ENCODE results near the gene FBXO33. TPM values are rescaled to one million over a fixed set of nuclear protein-coding genes. Genes with fewer than 3 reads are reported as not detected.

The FBXO33 gene
- 10 to 100 TPM; 12.3 to 15.8 (median 13.1) TPM for total RNA-seq

- 0% methylated on average over 20 of the region's 47 CpGs; no CpG with 5 or more reads in 1 of the 2 donors for WGBS, 2 donors
- intact Hi-C loops (cut with DNase I; ENCODE audit: low total_unique reads) = loop anchor here (10.0 kb wide), 1 partner anchor 327 kb away; the partner anchor contains the start of gene SEC23A
- TF ChIP-seq POLR2A (IDR thresholded peaks at IDR 0.05) (no peak), CTCF (IDR thresholded peaks at IDR 0.05) (peak in 1 of 3 donors; percentile 93)
- DNase-seq (ENCODE audit: low spot score in 2 of 2) = peak; percentile 96 to 99
- peak within 1 kb of the TSS; percentile 97 for H3K4me3 ChIP-seq (ENCODE audit: low read depth, poor library complexity, severe bottlenecking)
These were observed at the start of gene FBXO33 for GRCh38 chr14:39432179-39432618. TSS of gene FBXO33 (minus strand) at chr14:39432433. CDS start at chr14:39432162, 271 bp downstream.

- H3K4me3 ChIP-seq (ENCODE audit: low read depth, poor library complexity, severe bottlenecking) = no peak overlapping the region
- no peak for DNase-seq (ENCODE audit: low spot score in 2 of 2)
- WGBS, 2 donors = 95 to 100% methylated on average over 1 of the region's 1 CpG
- TF ChIP-seq POLR2A (IDR thresholded peaks at IDR 0.05) (no peak), CTCF (IDR thresholded peaks at IDR 0.05) (no peak)
- intact Hi-C loops (cut with DNase I; ENCODE audit: low total_unique reads) = no loop called here
These were observed 42.2 kb upstream of the FBXO33 start for GRCh38 chr14:39474416-39474911.

- WGBS, 2 donors = 84 to 91% methylated on average over 2 of the region's 2 CpGs
- no peak overlapping the region for H3K4me3 ChIP-seq (ENCODE audit: low read depth, poor library complexity, severe bottlenecking)
- TF ChIP-seq POLR2A (IDR thresholded peaks at IDR 0.05) (no peak), CTCF (IDR thresholded peaks at IDR 0.05) (no peak)
- intact Hi-C loops (cut with DNase I; ENCODE audit: low total_unique reads) = no loop called here
- no peak for DNase-seq (ENCODE audit: low spot score in 2 of 2)
These were observed 39.8 kb upstream of the FBXO33 start for GRCh38 chr14:39472078-39472477.

- H3K4me3 ChIP-seq (ENCODE audit: low read depth, poor library complexity, severe bottlenecking) = no peak overlapping the region
- WGBS, 2 donors = 44 to 54% methylated on average over 5 of the region's 5 CpGs
- intact Hi-C loops (cut with DNase I; ENCODE audit: low total_unique reads) = no loop called here
- no peak for DNase-seq (ENCODE audit: low spot score in 2 of 2)
- TF ChIP-seq POLR2A (IDR thresholded peaks at IDR 0.05) = no peak
- no peak for TF ChIP-seq CTCF (IDR thresholded peaks at IDR 0.05)
These were observed 37.0 kb upstream of the FBXO33 start for GRCh38 chr14:39469094-39469710.

GRCh38 chr14:39467889-39468524 is 35.8 kb upstream of the FBXO33 start:
- intact Hi-C loops (cut with DNase I; ENCODE audit: low total_unique reads) = no loop called here
- no peak for TF ChIP-seq POLR2A (IDR thresholded peaks at IDR 0.05)
- no peak overlapping the region for H3K4me3 ChIP-seq (ENCODE audit: low read depth, poor library complexity, severe bottlenecking)
- DNase-seq (ENCODE audit: low spot score in 2 of 2) = no peak
- WGBS, 2 donors = 85 to 87% methylated on average over 6 to 7 of the region's 7 CpGs

- no peak for DNase-seq (ENCODE audit: low spot score in 2 of 2)
- WGBS, 2 donors = 86 to 95% methylated on average over 1 of the region's 1 CpG
- intact Hi-C loops (cut with DNase I; ENCODE audit: low total_unique reads) = no loop called here
- no peak overlapping the region for H3K4me3 ChIP-seq (ENCODE audit: low read depth, poor library complexity, severe bottlenecking)
- TF ChIP-seq CTCF (IDR thresholded peaks at IDR 0.05) (no peak), POLR2A (IDR thresholded peaks at IDR 0.05) (no peak)
These were observed 27.7 kb upstream of the FBXO33 start for GRCh38 chr14:39459795-39460478.
